SK-N-SH (cell line): ENCODE results near the gene GLS. TPM values are rescaled to one million over a fixed set of nuclear protein-coding genes. Genes with fewer than 3 reads are reported as not detected.

ENCODE experiments used
- CTCF ChIA-PET: fragments of 300-600, 350-600 bp; formaldehyde crosslinking; extraction: SDS; loops from one replicate; lab custom pipeline; 2021; lab: Yijun Ruan, JAX
- POLR2A ChIA-PET: fragments of 350-600 bp; sonication (Branson Sonifier 250); formaldehyde crosslinking; extraction: SDS; loops from one replicate; lab custom pipeline; 2020; ENCODE audit warnings: antibody characterized with exemption, inconsistent platforms; lab: Yijun Ruan, JAX
- DNase-seq: peaks from one replicate; pipeline ENCODE4 v3.0.0; 2012
- H2AFZ ChIP-seq: fragments of 200-600 bp; sonication (generic); 2 replicates; pipeline ENCODE4 v1.8.1; 2016; ENCODE audit warnings: antibody characterized with exemption, mild to moderate bottlenecking, low read depth
- H3F3A ChIP-seq: fragments of 200-600 bp; sonication (generic); replicated peaks from 2 replicates; pipeline ENCODE3; 2016; ENCODE audit warnings: antibody characterized with exemption, mild to moderate bottlenecking; ENCODE audit not compliant: insufficient read depth
- H3K27ac ChIP-seq, 2 experiments: fragments of 200-500 bp in 1 of 2; fragments of 200-600 bp in 1 of 2; sonication (Bioruptor generic) in 1 of 2; sonication (generic), shearing (Covaris generic) in 1 of 2; 2 replicates each; pipeline versions ENCODE4 v1.5.1 to v1.6.1; 2014 to 2016; ENCODE audit warnings: low read depth in 2 of 2, inconsistent platforms in 1 of 2, low read length in 1 of 2, mild to moderate bottlenecking in 1 of 2, mixed read lengths in 1 of 2
- H3K27me3 ChIP-seq: fragments of 200-600 bp; sonication (generic), shearing (Covaris generic); 2 replicates; pipeline ENCODE4 v1.6.1; 2016; ENCODE audit warnings: mixed run types; ENCODE audit not compliant: insufficient read depth
- H3K36me3 ChIP-seq, 2 experiments: fragments of 200-500 bp in 1 of 2; fragments of 200-600 bp in 1 of 2; sonication (Bioruptor generic) in 1 of 2; sonication (generic) in 1 of 2; replicated peaks in 1 of 2; 2 replicates each; pipeline versions ENCODE3 to v1.5.1; 2014 to 2016; ENCODE audit warnings: low read length in 1 of 2, mild to moderate bottlenecking in 1 of 2; ENCODE audit not compliant: insufficient read depth in 2 of 2, control insufficient read depth in 1 of 2
- H3K4me1 ChIP-seq, 2 experiments: fragments of 200-500 bp in 1 of 2; fragments of 200-600 bp in 1 of 2; sonication (Bioruptor generic) in 1 of 2; sonication (generic), shearing (Covaris generic) in 1 of 2; 2 replicates each; pipeline versions ENCODE4 v1.5.1 to v1.6.1; 2014 to 2016; ENCODE audit warnings: low read depth in 1 of 2, low read length in 1 of 2, mixed run types in 1 of 2; ENCODE audit not compliant: insufficient read depth in 2 of 2, control insufficient read depth in 1 of 2
- H3K4me2 ChIP-seq: fragments of 200-600 bp; sonication (generic), shearing (Covaris generic); 2 replicates; pipeline ENCODE4 v1.6.1; 2017; ENCODE audit warnings: mixed run types
- H3K4me3 ChIP-seq, 2 experiments: fragments of 200-500 bp in 1 of 2; fragments of 200-600 bp in 1 of 2; sonication (Bioruptor generic) in 1 of 2; sonication (generic), shearing (Covaris generic) in 1 of 2; 2 replicates each; pipeline versions ENCODE4 v1.5.1 to v1.8.1; 2014 to 2016; ENCODE audit warnings: low read depth in 2 of 2, inconsistent platforms in 1 of 2, low read length in 1 of 2, mild to moderate bottlenecking in 1 of 2, mixed read lengths in 1 of 2, moderate library complexity in 1 of 2
- H3K79me2 ChIP-seq: fragments of 200-600 bp; sonication (generic); 2 replicates; pipeline ENCODE4 v1.8.1; 2017; ENCODE audit warnings: mild to moderate bottlenecking; ENCODE audit not compliant: insufficient read depth
- H3K9ac ChIP-seq: fragments of 200-600 bp; sonication (generic); 2 replicates; pipeline ENCODE4 v1.6.1; 2017; ENCODE audit warnings: mixed run types
- H3K9me2 ChIP-seq: fragments of 200-600 bp; sonication (generic); 2 replicates; pipeline ENCODE4 v1.6.1; 2017; ENCODE audit warnings: mixed run types
- H3K9me3 ChIP-seq: fragments of 200-600 bp; sonication (generic); 2 replicates; pipeline ENCODE4 v1.6.1; 2017; ENCODE audit warnings: mixed run types, mild to moderate bottlenecking, moderate library complexity
- H4K20me1 ChIP-seq: fragments of 200-600 bp; sonication (generic); 2 replicates; pipeline ENCODE4 v1.6.1; 2017; ENCODE audit warnings: mild to moderate bottlenecking, mixed run types; ENCODE audit not compliant: insufficient read depth
- CHD2 ChIP-seq: fragments of 150-350 bp; IDR thresholded peaks from 2 replicates; pipeline ENCODE4 v1.6.1; 2018; ENCODE audit warnings: low read length; ENCODE audit not compliant: partially characterized antibody
- EP300 ChIP-seq, 2 experiments: IDR thresholded peaks; 2 replicates each; pipeline versions ENCODE4 v1.4.0 to v1.6.1; 2012; ENCODE audit warnings: borderline replicate concordance in 1 of 2, low read depth in 1 of 2, low read length in 1 of 2
- EZH2phosphoT487 ChIP-seq: fragments of 200-600 bp; sonication (generic); IDR thresholded peaks from 2 replicates; pipeline ENCODE4 v1.6.1; 2017; ENCODE audit warnings: low read depth, mixed run types, mild to moderate bottlenecking, antibody characterized with exemption, moderate library complexity, borderline replicate concordance
- FOXJ3 ChIP-seq: sonication (generic); formaldehyde crosslinking; IDR thresholded peaks from 2 replicates; pipeline ENCODE4 v1.5.1; 2020; ENCODE audit warnings: mild to moderate bottlenecking, missing genetic modification reagents
- JUND ChIP-seq: IDR thresholded peaks from 2 replicates; pipeline ENCODE4 v1.4.0; 2012
- MEF2A ChIP-seq: IDR thresholded peaks from 2 replicates; pipeline ENCODE4 v1.4.0; 2012; ENCODE audit warnings: low read depth, borderline replicate concordance
- NRF1 ChIP-seq: IDR thresholded peaks from 2 replicates; pipeline ENCODE4 v1.6.1; 2012; ENCODE audit warnings: low read depth, mild to moderate bottlenecking, low read length
- PBX3 ChIP-seq: IDR thresholded peaks from 2 replicates; pipeline ENCODE4; 2012
- RAD21 ChIP-seq: IDR thresholded peaks from 2 replicates; pipeline ENCODE4 v1.6.1; 2012; ENCODE audit warnings: mild to moderate bottlenecking, low read length
- SMC3 ChIP-seq: IDR thresholded peaks from 2 replicates; pipeline ENCODE4 v1.6.1; 2012; ENCODE audit warnings: low read depth, low read length, improper control_type of control experiment
- TAF1 ChIP-seq: IDR thresholded peaks from 2 replicates; pipeline ENCODE4 v1.6.1; 2012; ENCODE audit warnings: low read depth, mild to moderate bottlenecking, low read length, moderate library complexity, borderline replicate concordance
- TCF12 ChIP-seq: IDR thresholded peaks from 2 replicates; pipeline ENCODE4 v1.4.0; 2012
- TEAD4 ChIP-seq: IDR thresholded peaks from 2 replicates; pipeline ENCODE4 v1.4.0; 2012; ENCODE audit warnings: mild to moderate bottlenecking, borderline replicate concordance; ENCODE audit not compliant: insufficient read depth
- polyA plus RNA-seq, 3 experiments: library from polyadenylated mRNA; depleted of rRNA; stranded (reverse); fragments of >200 nt; gene quantifications; 2 replicates each; pipeline ENCODE4 v1.2.3, GENCODE V29; 2012
- TF ChIP-seq, protein P1 (sequence below): IDR thresholded peaks from 2 replicates; pipeline ENCODE4 v1.6.1; 2012; ENCODE audit warnings: mild to moderate bottlenecking, low read depth, low read length, moderate library complexity
- TF ChIP-seq, protein P2 (sequence below): fragments of 150-350 bp; IDR thresholded peaks from 2 replicates; pipeline ENCODE4 v1.6.1; 2016; ENCODE audit warnings: mild to moderate bottlenecking, low read depth, low read length
- TF ChIP-seq, protein P3 (sequence below): IDR thresholded peaks from 2 replicates; pipeline ENCODE4 v1.4.0; 2012; ENCODE audit warnings: low read depth
- TF ChIP-seq, protein P4 (sequence below): fragments of 200-600 bp; sonication (generic); IDR thresholded peaks from 2 replicates; pipeline ENCODE4 v1.6.1; 2017; ENCODE audit warnings: antibody characterized with exemption, mild to moderate bottlenecking, moderate library complexity

Gene GLS
- polyA plus RNA-seq, 1 of the 3 experiments (the other 2 are of a cell fraction) = 37.2 TPM

GRCh38 chr2:191008286-191008685, 127.7 kb downstream of the GLS start:
- H3K4me2 ChIP-seq = no peak overlapping the region
- no peak overlapping the region for H2AFZ ChIP-seq
- POLR2A ChIA-PET = no interaction called here
- no peaks in the 10 kb centered on the region for H3K9me2 ChIP-seq
- no peak for DNase-seq
- H3K4me1 ChIP-seq = peaks cover 6 to 21% of the 10 kb centered on the region in 2 experiments; a peak in 2 of 4 replicates
- no peaks in the 10 kb centered on the region for H4K20me1 ChIP-seq
- TF ChIP-seq SMC3 (no peak), EZH2phosphoT487 (no peak), JUND (no peak), FOXJ3 (CRISPR knock-in tag) (no peak), TCF12 (no peak), TEAD4 (no peak), CHD2 (no peak), NRF1 (no peak), MEF2A (no peak), EP300 (IDR thresholded peaks at IDR 0.05; ENCODE audit: borderline replicate concordance in 1 of 2, low read depth in 1 of 2, low read length in 1 of 2) (no peak), RAD21 (no peak), PBX3 (no peak), TAF1 (no peak)
- TF ChIP-seq, protein P1, sequence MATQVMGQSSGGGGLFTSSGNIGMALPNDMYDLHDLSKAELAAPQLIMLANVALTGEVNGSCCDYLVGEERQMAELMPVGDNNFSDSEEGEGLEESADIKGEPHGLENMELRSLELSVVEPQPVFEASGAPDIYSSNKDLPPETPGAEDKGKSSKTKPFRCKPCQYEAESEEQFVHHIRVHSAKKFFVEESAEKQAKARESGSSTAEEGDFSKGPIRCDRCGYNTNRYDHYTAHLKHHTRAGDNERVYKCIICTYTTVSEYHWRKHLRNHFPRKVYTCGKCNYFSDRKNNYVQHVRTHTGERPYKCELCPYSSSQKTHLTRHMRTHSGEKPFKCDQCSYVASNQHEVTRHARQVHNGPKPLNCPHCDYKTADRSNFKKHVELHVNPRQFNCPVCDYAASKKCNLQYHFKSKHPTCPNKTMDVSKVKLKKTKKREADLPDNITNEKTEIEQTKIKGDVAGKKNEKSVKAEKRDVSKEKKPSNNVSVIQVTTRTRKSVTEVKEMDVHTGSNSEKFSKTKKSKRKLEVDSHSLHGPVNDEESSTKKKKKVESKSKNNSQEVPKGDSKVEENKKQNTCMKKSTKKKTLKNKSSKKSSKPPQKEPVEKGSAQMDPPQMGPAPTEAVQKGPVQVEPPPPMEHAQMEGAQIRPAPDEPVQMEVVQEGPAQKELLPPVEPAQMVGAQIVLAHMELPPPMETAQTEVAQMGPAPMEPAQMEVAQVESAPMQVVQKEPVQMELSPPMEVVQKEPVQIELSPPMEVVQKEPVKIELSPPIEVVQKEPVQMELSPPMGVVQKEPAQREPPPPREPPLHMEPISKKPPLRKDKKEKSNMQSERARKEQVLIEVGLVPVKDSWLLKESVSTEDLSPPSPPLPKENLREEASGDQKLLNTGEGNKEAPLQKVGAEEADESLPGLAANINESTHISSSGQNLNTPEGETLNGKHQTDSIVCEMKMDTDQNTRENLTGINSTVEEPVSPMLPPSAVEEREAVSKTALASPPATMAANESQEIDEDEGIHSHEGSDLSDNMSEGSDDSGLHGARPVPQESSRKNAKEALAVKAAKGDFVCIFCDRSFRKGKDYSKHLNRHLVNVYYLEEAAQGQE = no peak
- TF ChIP-seq, protein P2, sequence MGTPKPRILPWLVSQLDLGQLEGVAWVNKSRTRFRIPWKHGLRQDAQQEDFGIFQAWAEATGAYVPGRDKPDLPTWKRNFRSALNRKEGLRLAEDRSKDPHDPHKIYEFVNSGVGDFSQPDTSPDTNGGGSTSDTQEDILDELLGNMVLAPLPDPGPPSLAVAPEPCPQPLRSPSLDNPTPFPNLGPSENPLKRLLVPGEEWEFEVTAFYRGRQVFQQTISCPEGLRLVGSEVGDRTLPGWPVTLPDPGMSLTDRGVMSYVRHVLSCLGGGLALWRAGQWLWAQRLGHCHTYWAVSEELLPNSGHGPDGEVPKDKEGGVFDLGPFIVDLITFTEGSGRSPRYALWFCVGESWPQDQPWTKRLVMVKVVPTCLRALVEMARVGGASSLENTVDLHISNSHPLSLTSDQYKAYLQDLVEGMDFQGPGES = no peak
- TF ChIP-seq, protein P3, sequence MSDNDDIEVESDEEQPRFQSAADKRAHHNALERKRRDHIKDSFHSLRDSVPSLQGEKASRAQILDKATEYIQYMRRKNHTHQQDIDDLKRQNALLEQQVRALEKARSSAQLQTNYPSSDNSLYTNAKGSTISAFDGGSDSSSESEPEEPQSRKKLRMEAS = no peak
- TF ChIP-seq, protein P4, sequence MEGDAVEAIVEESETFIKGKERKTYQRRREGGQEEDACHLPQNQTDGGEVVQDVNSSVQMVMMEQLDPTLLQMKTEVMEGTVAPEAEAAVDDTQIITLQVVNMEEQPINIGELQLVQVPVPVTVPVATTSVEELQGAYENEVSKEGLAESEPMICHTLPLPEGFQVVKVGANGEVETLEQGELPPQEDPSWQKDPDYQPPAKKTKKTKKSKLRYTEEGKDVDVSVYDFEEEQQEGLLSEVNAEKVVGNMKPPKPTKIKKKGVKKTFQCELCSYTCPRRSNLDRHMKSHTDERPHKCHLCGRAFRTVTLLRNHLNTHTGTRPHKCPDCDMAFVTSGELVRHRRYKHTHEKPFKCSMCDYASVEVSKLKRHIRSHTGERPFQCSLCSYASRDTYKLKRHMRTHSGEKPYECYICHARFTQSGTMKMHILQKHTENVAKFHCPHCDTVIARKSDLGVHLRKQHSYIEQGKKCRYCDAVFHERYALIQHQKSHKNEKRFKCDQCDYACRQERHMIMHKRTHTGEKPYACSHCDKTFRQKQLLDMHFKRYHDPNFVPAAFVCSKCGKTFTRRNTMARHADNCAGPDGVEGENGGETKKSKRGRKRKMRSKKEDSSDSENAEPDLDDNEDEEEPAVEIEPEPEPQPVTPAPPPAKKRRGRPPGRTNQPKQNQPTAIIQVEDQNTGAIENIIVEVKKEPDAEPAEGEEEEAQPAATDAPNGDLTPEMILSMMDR = no peak
- H3K36me3 ChIP-seq = peaks cover 59 to 71% of the 10 kb centered on the region in 2 experiments
- no peak overlapping the region for H3K9ac ChIP-seq
- no peaks in the 10 kb centered on the region for H3K27me3 ChIP-seq
- no peak overlapping the region for H3K4me3 ChIP-seq
- H3K79me2 ChIP-seq = peaks cover 32% of the 10 kb centered on the region
- no peaks in the 10 kb centered on the region for H3F3A ChIP-seq
- H3K9me3 ChIP-seq = no peaks in the 10 kb centered on the region
- H3K27ac ChIP-seq = no peak overlapping the region
- CTCF ChIA-PET = interaction anchor here (0.9 to 1.5 kb wide), 6 partner anchors 8 to 227 kb away, joined by 3 to 5 read pairs (median 3); no protein-coding TSS in a partner anchor
